Fibroblast of the aortic adventitia (primary cell): ENCODE measurements around the gene BBS1. TPM values are rescaled to one million over a fixed set of nuclear protein-coding genes. Genes with fewer than 3 reads are reported as not detected.

Source experiments
- DNase-seq: peaks from one replicate; pipeline ENCODE4 v3.0.0-alpha.2; 2010; ENCODE audit warnings: low read depth
- H3K4me3 ChIP-seq: 2 replicates; pipeline ENCODE4 v1.5.1; 2011; ENCODE audit warnings: low read depth, mild to moderate bottlenecking, control low read depth, low read length, moderate library complexity
- CTCF ChIP-seq: IDR thresholded peaks from 2 replicates; pipeline ENCODE4 v1.5.1; 2011; ENCODE audit warnings: mild to moderate bottlenecking, low read length, control low read depth, inconsistent platforms; ENCODE audit not compliant: insufficient read depth
- total RNA-seq: library from RNA; depleted of rRNA; stranded (reverse); fragments of >200 nt; gene quantifications from 2 replicates; pipeline ENCODE4 v1.2.3, GENCODE V29; 2012; ENCODE audit warnings: low replicate concordance

Gene BBS1
- total RNA-seq, 1 donor, result 41.7 TPM

GRCh38 chr11:66549696-66550095 lies 39.3 kb downstream of the BBS1 start:
- DNase-seq, result no peak
- H3K4me3 ChIP-seq, result no peak overlapping the region
- TF ChIP-seq CTCF, result no peak

- no peak for TF ChIP-seq CTCF
- no peak for DNase-seq
- H3K4me3 ChIP-seq, result no peak overlapping the region
These were observed 40.5 kb downstream of the BBS1 start for GRCh38 chr11:66550887-66551286.

GRCh38 chr11:66554602-66555001 lies 44.2 kb downstream of the BBS1 start:
- no peak for TF ChIP-seq CTCF
- DNase-seq, result no peak
- H3K4me3 ChIP-seq, result no peak overlapping the region

- no peak for DNase-seq
- no peak for TF ChIP-seq CTCF
- no peak overlapping the region for H3K4me3 ChIP-seq
These were observed 45.0 kb downstream of the BBS1 start for GRCh38 chr11:66555416-66555815.

- DNase-seq, result no peak
- TF ChIP-seq CTCF, result no peak
These were observed 45.7 kb downstream of the BBS1 start for GRCh38 chr11:66556086-66556485.

GRCh38 chr11:66557733-66558326 lies 47.4 kb downstream of the BBS1 start:
- DNase-seq, result no peak
- H3K4me3 ChIP-seq, result no peak overlapping the region
- TF ChIP-seq CTCF, result no peak

More at GRCh38 chr11:66556086-66556485, 45.7 kb downstream of the BBS1 start:
- H3K4me3 ChIP-seq, result no peak overlapping the region
